Measurements from ENCODE around the gene FYCO1.
"Not testable (repeated sequence)": the region's sequence is repeated elsewhere in the genome, so short reads cannot be mapped to it uniquely, and the experiment has no call there.

The FYCO1 gene

DNA sequence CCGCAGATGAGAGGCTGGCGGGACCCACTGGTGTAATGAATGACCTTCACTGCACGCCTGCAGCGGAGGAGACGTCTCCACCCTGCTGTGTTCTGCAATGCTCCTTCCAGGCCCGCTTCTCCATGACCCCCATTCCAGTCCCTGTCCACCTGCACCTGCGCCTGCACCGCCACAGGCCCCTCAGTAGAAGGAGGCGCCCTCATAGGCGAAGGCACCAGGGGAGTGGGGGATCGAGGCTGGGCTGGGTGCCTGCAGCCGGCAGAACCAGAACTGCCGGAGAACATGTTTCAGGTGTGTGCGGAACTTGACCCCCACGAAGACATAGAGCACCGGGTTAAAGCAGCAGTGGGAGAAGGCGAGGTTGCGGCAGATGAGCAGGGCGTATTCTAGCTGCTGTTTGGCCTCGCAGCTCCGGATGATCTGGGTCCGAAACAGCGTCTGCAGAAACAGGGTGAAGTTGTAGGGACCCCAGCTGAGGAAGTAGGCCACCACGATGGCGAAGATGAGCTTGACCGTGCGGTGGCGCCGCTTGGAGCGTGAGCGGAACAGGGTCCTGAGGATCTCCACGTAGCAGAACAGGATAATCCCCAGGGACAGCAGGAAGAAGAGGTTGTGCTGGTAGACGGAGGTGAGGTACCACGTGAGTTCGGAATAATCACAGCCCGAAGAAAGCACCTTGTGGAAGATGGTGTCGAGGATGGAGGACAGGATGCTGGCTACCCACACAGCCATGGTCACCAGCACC lies 25.3 kb upstream of the FYCO1 start:
- no peak overlapping the region for H3K27ac Mint-ChIP-seq
- no peaks in the 10 kb centered on the region for H3K9me3 Mint-ChIP-seq (ENCODE audit: low read depth)
- peaks cover 4% of the 10 kb centered on the region for H3K4me1 Mint-ChIP-seq (ENCODE audit: low read depth)
- no peaks in the 10 kb centered on the region for H3K36me3 Mint-ChIP-seq
- no peak overlapping the region for H3K4me3 Mint-ChIP-seq
- no peaks in the 10 kb centered on the region for H3K27me3 Mint-ChIP-seq

GRCh38 chr3:46019707-46020106 lies 24.1 kb upstream of the FYCO1 start:
- H3K27ac Mint-ChIP-seq = no peak overlapping the region
- no peaks in the 10 kb centered on the region for H3K9me3 Mint-ChIP-seq (ENCODE audit: low read depth)
- no peaks in the 10 kb centered on the region for H3K36me3 Mint-ChIP-seq
- H3K4me1 Mint-ChIP-seq (ENCODE audit: low read depth) = peaks cover 9% of the 10 kb centered on the region
- no peaks in the 10 kb centered on the region for H3K27me3 Mint-ChIP-seq
- H3K4me3 Mint-ChIP-seq = no peak overlapping the region

GRCh38 chr3:46017720-46018119 lies 22.1 kb upstream of the FYCO1 start:
- Mint-ChIP-seq H3K4me1 (ENCODE audit: low read depth) (peaks cover 9% of the 10 kb centered on the region), H3K36me3 (no peaks in the 10 kb centered on the region), H3K4me3 (no peak overlapping the region), H3K9me3 (ENCODE audit: low read depth) (no peaks in the 10 kb centered on the region), H3K27me3 (no peaks in the 10 kb centered on the region), H3K27ac (no peak overlapping the region)

GRCh38 chr3:46013316-46014094 lies 17.9 kb upstream of the FYCO1 start:
- no peaks in the 10 kb centered on the region for H3K27me3 Mint-ChIP-seq

DNA sequence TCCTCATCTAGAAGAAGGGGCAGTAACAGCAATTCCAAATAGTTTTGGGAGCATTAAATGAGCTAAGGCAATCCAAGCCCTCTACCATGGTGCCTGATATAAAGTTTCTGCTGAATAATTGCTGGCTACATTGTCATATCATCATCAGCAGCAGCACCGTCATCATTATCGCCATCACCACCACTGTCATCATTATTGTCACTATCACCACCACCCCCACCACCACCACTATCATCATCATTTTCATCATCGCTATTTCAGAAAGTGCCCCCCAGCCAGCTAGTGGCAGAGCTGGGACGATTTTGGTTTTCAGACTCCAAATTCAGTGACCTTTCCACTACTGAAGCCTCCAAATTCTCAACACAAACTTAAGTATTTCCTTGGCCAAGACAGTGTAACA lies 16.6 kb upstream of the FYCO1 start:
- H3K27ac Mint-ChIP-seq = no peak overlapping the region
- H3K27me3 Mint-ChIP-seq = no peaks in the 10 kb centered on the region
- H3K36me3 Mint-ChIP-seq = no peaks in the 10 kb centered on the region
- peaks cover 9% of the 10 kb centered on the region for H3K4me1 Mint-ChIP-seq (ENCODE audit: low read depth)
- no peaks in the 10 kb centered on the region for H3K9me3 Mint-ChIP-seq (ENCODE audit: low read depth)
- no peak overlapping the region for H3K4me3 Mint-ChIP-seq

More at GRCh38 chr3:46013316-46014094, 17.9 kb upstream of the FYCO1 start:
- no peaks in the 10 kb centered on the region for H3K36me3 Mint-ChIP-seq
- H3K27ac Mint-ChIP-seq = no peak overlapping the region
- H3K9me3 Mint-ChIP-seq (ENCODE audit: low read depth) = no peaks in the 10 kb centered on the region
- H3K4me1 Mint-ChIP-seq (ENCODE audit: low read depth) = peaks cover 9% of the 10 kb centered on the region
- H3K4me3 Mint-ChIP-seq = no peak overlapping the region

DNA sequence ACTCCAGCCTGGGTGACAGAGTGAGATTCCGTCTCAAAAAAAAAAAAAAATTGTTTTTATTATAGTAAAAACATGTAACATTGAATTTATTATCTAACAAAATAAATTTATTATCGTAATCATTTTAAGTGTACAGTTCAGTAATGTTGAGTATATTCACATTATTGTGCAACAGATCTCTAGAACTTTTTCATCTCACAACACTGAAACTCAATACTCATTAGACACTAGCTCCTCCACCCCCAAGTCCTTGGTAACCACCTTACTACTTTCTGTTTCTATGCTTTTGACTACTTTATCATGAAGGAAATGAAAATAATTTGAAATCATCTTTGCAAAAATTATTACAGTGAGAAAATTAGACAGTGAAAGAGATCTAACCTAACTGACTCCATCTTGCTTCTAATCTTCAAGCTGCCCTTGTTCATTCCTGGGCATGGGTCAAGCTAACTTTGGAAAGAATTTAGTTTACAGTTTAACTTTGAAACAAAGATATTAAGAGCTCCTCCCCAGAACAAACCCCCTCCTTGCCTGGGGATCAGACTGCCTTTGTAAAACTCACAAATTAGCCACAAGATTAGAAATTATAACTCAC lies 15.0 kb upstream of the FYCO1 start:
- Mint-ChIP-seq H3K27ac (no peak overlapping the region), H3K4me1 (ENCODE audit: low read depth) (peaks cover 9% of the 10 kb centered on the region), H3K36me3 (no peaks in the 10 kb centered on the region), H3K27me3 (no peaks in the 10 kb centered on the region), H3K9me3 (ENCODE audit: low read depth) (no peaks in the 10 kb centered on the region), H3K4me3 (no peak overlapping the region)

DNA sequence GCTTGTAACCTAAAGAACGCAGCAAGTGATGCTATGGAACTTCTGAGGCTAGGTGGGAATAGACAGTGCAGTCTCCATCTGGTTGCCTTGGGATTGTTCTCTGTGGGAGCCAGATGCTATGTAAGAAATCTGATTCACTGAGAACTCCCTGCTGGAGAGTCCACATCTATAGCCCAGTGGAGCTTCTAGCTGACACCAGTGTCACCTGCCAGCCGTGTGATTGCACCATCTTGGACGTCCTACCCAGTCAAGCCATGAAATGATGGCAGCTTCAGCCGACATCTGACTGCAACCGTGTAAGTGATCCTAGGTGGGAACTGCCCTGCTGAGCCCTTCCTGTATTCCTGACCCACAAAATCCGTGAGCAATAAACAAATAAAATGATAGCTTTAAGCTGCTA lies 12.4 kb upstream of the FYCO1 start:
- Mint-ChIP-seq H3K27ac (no peak overlapping the region), H3K36me3 (no peaks in the 10 kb centered on the region), H3K4me3 (no peak overlapping the region), H3K27me3 (no peaks in the 10 kb centered on the region), H3K9me3 (ENCODE audit: low read depth) (no peaks in the 10 kb centered on the region), H3K4me1 (ENCODE audit: low read depth) (peaks cover 4% of the 10 kb centered on the region)

DNA sequence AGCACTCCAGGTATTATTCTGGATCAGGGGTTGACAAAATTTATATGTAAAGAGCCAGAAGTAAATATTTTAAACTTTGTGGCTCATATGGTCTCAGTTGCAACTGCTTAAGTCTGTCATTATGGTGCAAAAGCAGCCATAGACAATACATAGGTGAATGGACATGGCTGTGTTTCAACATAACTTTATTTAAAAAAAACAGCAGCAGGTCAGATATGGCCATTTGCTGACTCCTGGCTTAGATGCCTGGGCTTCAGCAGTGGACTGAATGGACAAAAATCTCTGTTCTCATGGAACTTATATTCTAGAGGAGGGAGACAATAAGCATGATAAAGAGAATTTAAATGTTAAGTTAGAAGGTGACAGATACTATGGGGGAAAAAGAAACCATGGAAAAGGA lies 11.7 kb upstream of the FYCO1 start:
- H3K27ac Mint-ChIP-seq = no peak overlapping the region
- peaks cover 4% of the 10 kb centered on the region for H3K4me1 Mint-ChIP-seq (ENCODE audit: low read depth)
- no peaks in the 10 kb centered on the region for H3K27me3 Mint-ChIP-seq
- H3K4me3 Mint-ChIP-seq = no peak overlapping the region
- H3K9me3 Mint-ChIP-seq (ENCODE audit: low read depth) = no peaks in the 10 kb centered on the region
- no peaks in the 10 kb centered on the region for H3K36me3 Mint-ChIP-seq

- no peaks in the 10 kb centered on the region for H3K27me3 Mint-ChIP-seq
- no peak overlapping the region for H3K27ac Mint-ChIP-seq
- no peak overlapping the region for H3K4me3 Mint-ChIP-seq
- H3K4me1 Mint-ChIP-seq (ENCODE audit: low read depth) = peaks cover 4% of the 10 kb centered on the region
- H3K9me3 Mint-ChIP-seq (ENCODE audit: low read depth) = no peaks in the 10 kb centered on the region
- H3K36me3 Mint-ChIP-seq = no peaks in the 10 kb centered on the region
Observed at GRCh38 chr3:46006238-46007032, 10.8 kb upstream of the FYCO1 start.

DNA sequence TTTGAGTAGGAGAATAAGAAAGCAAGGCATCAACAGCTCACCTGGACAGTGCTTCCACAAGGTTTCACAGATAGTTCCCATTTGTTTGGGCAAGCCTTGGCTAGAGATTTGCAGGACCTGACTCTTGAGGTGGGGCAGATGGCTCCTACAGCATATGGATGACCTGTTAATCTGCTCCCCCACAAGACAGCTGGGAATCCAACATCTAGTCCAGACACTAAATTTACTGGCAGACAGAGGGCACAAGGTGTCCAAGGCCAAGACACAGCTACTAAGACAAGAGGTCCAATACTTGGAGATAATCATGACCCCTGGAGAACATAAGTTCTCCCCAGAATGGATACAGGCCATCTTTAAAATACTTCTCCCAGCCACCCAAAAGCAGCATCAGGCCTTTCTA lies 8.1 kb upstream of the FYCO1 start:
- not testable (repeated sequence) for H3K9me3 Mint-ChIP-seq (ENCODE audit: low read depth); H3K27ac Mint-ChIP-seq; H3K4me3 Mint-ChIP-seq; H3K4me1 Mint-ChIP-seq (ENCODE audit: low read depth); H3K36me3 Mint-ChIP-seq; H3K27me3 Mint-ChIP-seq

DNA sequence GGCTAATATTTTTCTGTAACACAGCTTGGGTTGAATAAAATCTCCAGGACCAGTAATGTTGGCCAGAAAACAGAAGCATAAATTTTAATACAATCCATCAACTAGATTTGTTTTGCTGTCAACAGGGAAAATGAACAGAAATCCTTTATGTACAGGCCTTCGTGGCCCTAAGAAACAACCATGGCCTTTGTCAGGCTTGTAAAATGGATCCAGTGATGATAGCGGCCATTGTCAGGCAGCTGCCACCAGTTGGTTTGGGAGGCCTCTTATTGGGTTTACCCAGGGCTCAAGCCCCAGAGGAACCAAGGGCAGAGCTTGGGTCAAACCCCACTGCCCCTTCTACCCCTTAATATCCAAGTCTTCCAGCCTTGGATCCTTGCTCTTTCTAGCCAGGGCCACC lies 5.6 kb upstream of the FYCO1 start:
- H3K36me3 Mint-ChIP-seq = no peaks in the 10 kb centered on the region
- H3K27ac Mint-ChIP-seq = no peak overlapping the region
- peaks cover 4% of the 10 kb centered on the region for H3K4me1 Mint-ChIP-seq (ENCODE audit: low read depth)
- no peak overlapping the region for H3K4me3 Mint-ChIP-seq
- H3K9me3 Mint-ChIP-seq (ENCODE audit: low read depth) = no peaks in the 10 kb centered on the region
- no peaks in the 10 kb centered on the region for H3K27me3 Mint-ChIP-seq

GRCh38 chr3:45997942-45998341 lies 2.3 kb upstream of the FYCO1 start:
- Mint-ChIP-seq H3K4me3 (no peak overlapping the region), H3K9me3 (ENCODE audit: low read depth) (no peaks in the 10 kb centered on the region)

DNA sequence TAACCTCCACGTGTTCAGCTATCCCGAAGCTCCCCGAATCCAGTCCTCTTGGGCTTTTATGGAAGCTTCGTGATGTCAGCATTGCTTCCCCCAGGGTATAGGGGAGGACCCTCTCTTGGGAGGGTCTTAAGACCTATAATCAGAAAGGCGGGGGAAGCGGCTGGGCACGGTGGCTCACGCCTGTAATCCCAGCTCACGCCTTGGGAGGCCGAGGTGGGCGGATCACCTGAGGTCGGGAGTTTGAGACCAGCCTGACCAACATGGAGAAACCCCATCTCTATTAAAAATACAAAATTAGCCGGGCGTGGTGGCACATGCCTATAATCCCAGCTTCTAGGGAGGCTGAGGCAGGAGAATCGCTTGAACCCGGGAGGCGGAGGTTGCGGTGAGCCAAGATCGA lies 1.9 kb upstream of the FYCO1 start:
- peaks cover 26% of the 10 kb centered on the region for H3K4me1 Mint-ChIP-seq (ENCODE audit: low read depth)
- not testable (repeated sequence) for H3K27ac Mint-ChIP-seq; H3K4me3 Mint-ChIP-seq; H3K36me3 Mint-ChIP-seq; H3K9me3 Mint-ChIP-seq (ENCODE audit: low read depth); H3K27me3 Mint-ChIP-seq

More at GRCh38 chr3:45997942-45998341, 2.3 kb upstream of the FYCO1 start:
- Mint-ChIP-seq H3K36me3 (peaks cover 4% of the 10 kb centered on the region), H3K4me1 (ENCODE audit: low read depth) (peaks cover 22% of the 10 kb centered on the region), H3K27me3 (no peaks in the 10 kb centered on the region), H3K27ac (no peak overlapping the region)

DNA sequence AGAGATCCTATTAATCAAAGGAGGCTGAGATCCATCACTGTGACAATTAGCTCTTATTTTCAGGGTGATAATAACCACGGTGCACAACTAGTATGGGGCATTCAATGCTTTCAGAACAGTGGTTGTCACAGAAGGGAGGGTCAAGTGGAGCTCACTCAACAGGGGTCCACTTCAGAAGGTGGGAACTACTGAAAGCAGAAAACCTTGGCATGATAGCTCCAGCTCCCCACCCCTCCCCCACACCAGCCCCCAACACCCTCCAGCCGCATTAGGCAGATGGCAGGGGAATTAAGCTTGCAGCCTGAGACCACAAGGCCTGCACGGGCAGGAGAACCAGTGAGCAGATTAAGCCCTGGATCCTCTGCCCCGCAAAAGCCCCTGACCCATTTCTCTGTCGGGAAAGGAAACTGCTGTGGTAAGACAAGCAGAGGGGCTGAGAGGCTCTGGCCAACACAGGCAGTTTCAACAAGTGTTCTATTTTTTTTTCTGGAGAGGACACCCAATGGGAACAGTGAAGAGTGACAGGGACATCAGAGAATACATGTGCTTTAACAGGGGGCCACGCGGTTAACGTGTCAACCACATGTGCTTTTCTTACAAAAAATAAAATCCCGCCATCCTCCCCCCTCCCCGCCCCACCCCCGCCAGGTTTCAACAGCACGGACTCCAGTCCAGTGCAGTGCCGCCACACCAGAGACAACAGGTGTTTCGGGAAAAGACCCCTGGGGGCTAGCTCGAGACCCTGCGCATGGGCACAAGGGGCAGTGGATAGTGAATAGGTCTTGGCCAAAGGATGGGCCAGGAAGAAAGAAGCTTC lies 997 bp downstream of the FYCO1 start:
- peaks cover 48% of the 10 kb centered on the region for H3K4me1 Mint-ChIP-seq (ENCODE audit: low read depth)

More for the DNA sequence above, 997 bp downstream of the FYCO1 start:
- Mint-ChIP-seq H3K9me3 (ENCODE audit: low read depth) (no peaks in the 10 kb centered on the region), H3K36me3 (peaks cover 8% of the 10 kb centered on the region), H3K4me3 (peak overlapping the region; percentile 87), H3K27ac (peak overlapping the region; percentile 90), H3K27me3 (no peaks in the 10 kb centered on the region)

Data from activated naive CD8-positive, alpha-beta T cell (primary cell).